GM13976 (cell line): ENCODE results near the gene ALPI.
"Not testable (repeated sequence)": the region's sequence is repeated elsewhere in the genome, so short reads cannot be mapped to it uniquely, and the experiment has no call there.

ENCODE experiments used
- DNase-seq: peaks from one replicate; pipeline ENCODE4 v3.0.0; 2012; ENCODE audit warnings: low spot score
- CTCF ChIP-seq: IDR thresholded peaks from 2 replicates; pipeline ENCODE4 v1.5.1; 2012; ENCODE audit warnings: borderline replicate concordance, mild to moderate bottlenecking; ENCODE audit not compliant: insufficient read depth; ENCODE audit errors: extremely low read depth, missing control alignments, control extremely low read depth
- in situ Hi-C: fragments of 300-500 bp; cut with MboI; formaldehyde crosslinking; loops from one replicate; pipeline ENCODE4 v1.12.0; 2022; ENCODE audit warnings: low sequenced_read_pairs, mixed read lengths, inconsistent platforms; ENCODE audit not compliant: unreplicated experiment

ALPI gene

GRCh38 chr2:232418466-232419244 lies 37.3 kb upstream of the ALPI start:
- TF ChIP-seq CTCF = no peak
- in situ Hi-C loops = no loop called here
- DNase-seq = no peak

GRCh38 chr2:232419245-232420072 lies 36.5 kb upstream of the ALPI start:
- in situ Hi-C loops = no loop called here
- TF ChIP-seq CTCF = no peak
- no peak for DNase-seq

- TF ChIP-seq CTCF = no peak
- in situ Hi-C loops = no loop called here
- DNase-seq = no peak
Observed at GRCh38 chr2:232420073-232420454, 35.9 kb upstream of the ALPI start.

- in situ Hi-C loops = no loop called here
- TF ChIP-seq CTCF = no peak
- DNase-seq = no peak
Observed at GRCh38 chr2:232420463-232421188, 35.3 kb upstream of the ALPI start.

- DNase-seq = no peak
- TF ChIP-seq CTCF = no peak
- in situ Hi-C loops = no loop called here
Observed at GRCh38 chr2:232421189-232421785, 34.7 kb upstream of the ALPI start.

- TF ChIP-seq CTCF = no peak
- in situ Hi-C loops = no loop called here
- no peak for DNase-seq
Observed at GRCh38 chr2:232422051-232422450, 33.9 kb upstream of the ALPI start.

GRCh38 chr2:232422996-232423395 lies 33.0 kb upstream of the ALPI start:
- DNase-seq = not testable (repeated sequence)

GRCh38 chr2:232423407-232423806 lies 32.5 kb upstream of the ALPI start:
- in situ Hi-C loops, DNase-seq: not testable (repeated sequence)

More at GRCh38 chr2:232422996-232423395, 33.0 kb upstream of the ALPI start:
- in situ Hi-C loops = not testable (repeated sequence)
